Astrocyte (in vitro differentiated cells and primary cell): ENCODE data around the gene PPP1R16B. TPM values are rescaled to one million over a fixed set of nuclear protein-coding genes. Genes with fewer than 3 reads are reported as not detected.

ENCODE experiments used
- DNase-seq: peaks from one replicate; pipeline ENCODE4 v3.0.0-alpha.2; 2010; ENCODE audit warnings: low read depth
- FAIRE-seq: peaks from 2 replicates; lab custom pipeline; 2011; peaks lifted over from hg19 to GRCh38; lab: Jason Lieb, UNC
- H2AFZ ChIP-seq: 2 replicates; pipeline ENCODE4 v1.6.0; 2012; ENCODE audit warnings: low read depth, low read length, inconsistent platforms
- H3K27ac ChIP-seq: 2 replicates; pipeline ENCODE4 v1.5.1; 2011; ENCODE audit warnings: low read depth, low read length, inconsistent platforms
- H3K27me3 ChIP-seq: 2 replicates; pipeline ENCODE4 v1.6.0; 2011; ENCODE audit warnings: low read length, inconsistent platforms; ENCODE audit not compliant: insufficient read depth
- H3K36me3 ChIP-seq: 2 replicates; pipeline ENCODE4 v1.5.1; 2011; ENCODE audit warnings: low read length, inconsistent platforms; ENCODE audit not compliant: insufficient read depth
- H3K4me1 ChIP-seq: 2 replicates; pipeline ENCODE4 v1.5.1; 2011; ENCODE audit warnings: low read length, inconsistent platforms; ENCODE audit not compliant: insufficient read depth
- H3K4me2 ChIP-seq: 2 replicates; pipeline ENCODE4 v1.6.0; 2012; ENCODE audit warnings: low read length, inconsistent platforms
- H3K4me3 ChIP-seq: 2 replicates; pipeline ENCODE4 v1.5.1; 2011; ENCODE audit warnings: low read depth, mild to moderate bottlenecking, low read length, inconsistent platforms; ENCODE audit not compliant: insufficient read depth
- H3K79me2 ChIP-seq: 2 replicates; pipeline ENCODE4 v1.6.0; 2012; ENCODE audit warnings: mild to moderate bottlenecking, low read length, inconsistent platforms; ENCODE audit not compliant: insufficient read depth
- H3K9ac ChIP-seq: 2 replicates; pipeline ENCODE4 v1.6.0; 2012; ENCODE audit warnings: mild to moderate bottlenecking, low read length, inconsistent platforms
- H3K9me3 ChIP-seq: 2 replicates; pipeline ENCODE4 v1.5.1; 2012; ENCODE audit warnings: low read depth, mild to moderate bottlenecking, low read length, inconsistent platforms; ENCODE audit not compliant: insufficient read depth
- H4K20me1 ChIP-seq: 2 replicates; pipeline ENCODE4 v1.6.0; 2012; ENCODE audit warnings: low read length, inconsistent platforms; ENCODE audit not compliant: insufficient read depth
- H3K27ac Mint-ChIP-seq: one replicate; pipeline ENCODE4 v1.8.0; 2021; ENCODE audit warnings: mild to moderate bottlenecking, mixed read lengths; ENCODE audit not compliant: unreplicated experiment
- H3K27me3 Mint-ChIP-seq: one replicate; pipeline ENCODE4 v1.8.0; 2021; ENCODE audit warnings: low read depth, mixed read lengths; ENCODE audit not compliant: unreplicated experiment
- H3K36me3 Mint-ChIP-seq: one replicate; pipeline ENCODE4 v1.8.0; 2021; ENCODE audit warnings: low read depth, mixed read lengths; ENCODE audit not compliant: unreplicated experiment
- H3K4me1 Mint-ChIP-seq: one replicate; pipeline ENCODE4 v1.8.0; 2021; ENCODE audit warnings: low read depth, mixed read lengths; ENCODE audit not compliant: unreplicated experiment
- H3K4me3 Mint-ChIP-seq: one replicate; pipeline ENCODE4 v1.8.0; 2021; ENCODE audit warnings: mild to moderate bottlenecking, moderate library complexity, mixed read lengths; ENCODE audit not compliant: unreplicated experiment
- H3K9me3 Mint-ChIP-seq: one replicate; pipeline ENCODE4 v1.8.0; 2021; ENCODE audit warnings: mild to moderate bottlenecking, mixed read lengths; ENCODE audit not compliant: unreplicated experiment
- CTCF ChIP-seq: IDR thresholded peaks from 2 replicates; pipeline ENCODE4 v1.5.1; 2011; ENCODE audit warnings: low read depth, mild to moderate bottlenecking, inconsistent platforms, low read length, moderate library complexity; ENCODE audit not compliant: insufficient read depth
- EZH2 ChIP-seq: IDR thresholded peaks from 2 replicates; pipeline ENCODE4 v1.6.1; 2012; ENCODE audit warnings: mild to moderate bottlenecking, low read length, inconsistent platforms; ENCODE audit not compliant: insufficient read depth
- total RNA-seq: library from RNA; stranded (reverse); gene quantifications from 2 replicates; pipeline ENCODE4 v1.2.1, GENCODE V29; 2021

PPP1R16B gene
- total RNA-seq, 1 donor from 2014 or later, result 0.68 TPM

DNA sequence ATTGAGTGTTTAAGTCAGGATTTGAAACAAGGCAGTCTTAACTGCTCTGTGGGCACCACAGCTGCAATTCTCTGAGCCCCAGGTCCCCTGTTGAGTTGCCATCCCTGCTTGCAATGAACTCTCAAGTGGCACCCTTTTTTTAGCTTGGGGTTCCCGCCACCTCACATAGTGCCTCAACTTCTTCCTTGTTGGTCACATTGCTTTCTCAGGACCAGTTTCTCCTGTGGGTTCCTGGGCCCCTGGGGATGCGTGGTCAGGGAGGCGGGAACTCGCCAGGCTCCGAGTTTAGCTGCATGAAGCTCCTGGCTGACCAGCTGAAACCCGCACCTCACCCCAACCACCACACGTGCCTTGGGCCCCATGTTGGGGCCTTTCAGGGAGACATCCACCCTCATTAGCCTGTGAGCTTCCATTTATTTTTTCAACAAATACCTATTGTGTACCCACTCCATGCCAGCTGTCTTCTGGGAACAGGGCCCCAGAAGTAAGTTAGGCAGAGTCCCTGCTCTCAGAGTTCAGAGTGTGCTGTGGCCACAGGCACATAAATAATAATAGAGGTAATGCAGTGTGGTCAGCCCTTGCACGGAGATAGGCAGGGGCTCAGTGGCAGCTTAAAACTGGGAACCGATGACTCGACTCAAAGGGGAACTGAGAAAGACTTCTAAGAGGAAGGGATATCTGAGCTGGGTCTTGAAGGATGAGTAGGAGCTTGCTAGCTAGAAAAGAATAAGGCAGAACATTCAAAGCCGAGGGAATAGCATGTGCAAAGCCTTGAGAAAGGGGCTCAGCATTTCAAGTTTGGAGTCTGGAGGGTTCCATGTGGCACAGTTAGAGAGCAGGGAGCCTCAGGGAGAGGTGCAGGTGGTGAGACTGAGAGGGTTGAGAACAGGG lies 86.8 kb downstream of the PPP1R16B start:
- Mint-ChIP-seq H3K4me3 (no peak overlapping the region), H3K4me1 (no peaks in the 10 kb centered on the region), H3K27ac (no peak overlapping the region), H3K9me3 (no peaks in the 10 kb centered on the region), H3K27me3 (peaks cover 21% of the 10 kb centered on the region), H3K36me3 (no peaks in the 10 kb centered on the region)
- Histone ChIP-seq H3K27ac (no peak overlapping the region), H3K9ac (no peak overlapping the region), H3K9me3 (no peaks in the 10 kb centered on the region), H3K36me3 (no peaks in the 10 kb centered on the region), H4K20me1 (no peaks in the 10 kb centered on the region), H3K4me1 (no peaks in the 10 kb centered on the region), H3K4me2 (no peak overlapping the region), H2AFZ (no peak overlapping the region), H3K4me3 (no peak overlapping the region), H3K79me2 (no peaks in the 10 kb centered on the region), H3K27me3 (peaks cover 23% of the 10 kb centered on the region)
- no peak for TF ChIP-seq EZH2
- TF ChIP-seq CTCF, result no peak
- FAIRE-seq, result no peak
- DNase-seq, result no peak

DNA sequence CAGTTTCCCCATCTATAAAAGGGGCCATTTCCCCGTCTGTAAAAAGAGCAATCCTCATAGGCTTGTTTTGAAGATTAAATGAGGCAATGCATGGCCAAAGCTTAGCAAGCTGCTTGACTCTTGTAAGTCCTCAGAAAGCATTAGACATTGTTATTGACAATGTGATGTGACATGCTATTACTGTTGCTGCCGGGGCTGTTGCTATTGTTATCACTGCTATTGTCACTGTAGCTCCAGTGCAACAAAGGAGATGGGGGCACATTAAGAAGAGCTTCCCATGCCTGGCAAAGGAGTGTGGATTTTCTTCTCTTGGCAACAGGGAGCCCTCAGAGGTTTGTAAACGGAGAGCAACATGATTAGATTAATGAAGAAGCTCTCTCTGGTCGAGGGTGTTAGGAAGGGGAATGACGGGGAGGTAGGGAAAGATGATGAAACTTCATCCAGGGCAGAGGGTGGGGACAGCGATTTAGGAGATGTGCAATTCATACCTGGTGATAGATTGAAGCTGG lies 87.6 kb downstream of the PPP1R16B start:
- H3K79me2 ChIP-seq, result no peaks in the 10 kb centered on the region
- H3K4me3 Mint-ChIP-seq, result no peak overlapping the region
- H3K9me3 ChIP-seq, result no peaks in the 10 kb centered on the region
- no peak overlapping the region for H3K27ac ChIP-seq
- no peaks in the 10 kb centered on the region for H3K36me3 Mint-ChIP-seq
- no peak overlapping the region for H2AFZ ChIP-seq
- H3K27me3 Mint-ChIP-seq, result peaks cover 21% of the 10 kb centered on the region
- H3K9ac ChIP-seq, result no peak overlapping the region
- no peak overlapping the region for H3K27ac Mint-ChIP-seq
- H3K4me3 ChIP-seq, result no peak overlapping the region
- DNase-seq (no peak), FAIRE-seq (no peak)
- no peak overlapping the region for H3K4me2 ChIP-seq
- H3K4me1 Mint-ChIP-seq, result no peaks in the 10 kb centered on the region
- no peaks in the 10 kb centered on the region for H4K20me1 ChIP-seq
- H3K36me3 ChIP-seq, result no peaks in the 10 kb centered on the region
- TF ChIP-seq CTCF (no peak), EZH2 (no peak)
- H3K4me1 ChIP-seq, result no peaks in the 10 kb centered on the region
- peaks cover 23% of the 10 kb centered on the region for H3K27me3 ChIP-seq
- no peaks in the 10 kb centered on the region for H3K9me3 Mint-ChIP-seq

- H3K36me3 Mint-ChIP-seq, result no peaks in the 10 kb centered on the region
- FAIRE-seq (no peak), DNase-seq (no peak)
- Histone ChIP-seq H3K4me3 (no peak overlapping the region), H4K20me1 (no peaks in the 10 kb centered on the region), H3K27ac (no peak overlapping the region), H2AFZ (no peak overlapping the region), H3K4me2 (no peak overlapping the region), H3K27me3 (peaks cover 23% of the 10 kb centered on the region), H3K36me3 (no peaks in the 10 kb centered on the region), H3K79me2 (no peaks in the 10 kb centered on the region), H3K4me1 (no peaks in the 10 kb centered on the region), H3K9ac (no peak overlapping the region), H3K9me3 (no peaks in the 10 kb centered on the region)
- no peaks in the 10 kb centered on the region for H3K9me3 Mint-ChIP-seq
- no peak overlapping the region for H3K4me3 Mint-ChIP-seq
- H3K27me3 Mint-ChIP-seq, result peaks cover 21% of the 10 kb centered on the region
- no peak overlapping the region for H3K27ac Mint-ChIP-seq
- no peaks in the 10 kb centered on the region for H3K4me1 Mint-ChIP-seq
- TF ChIP-seq EZH2 (no peak), CTCF (peak; percentile 72)
Observed at GRCh38 chr20:38893565-38894090, 88.1 kb downstream of the PPP1R16B start.
